Measurements from ENCODE around the gene TRIM29. TPM values are rescaled to one million over a fixed set of nuclear protein-coding genes. Genes with fewer than 3 reads are reported as not detected.

TRIM29 gene
- total RNA-seq, 1 experiment from 2014 or later, result 2.1 TPM

DNA sequence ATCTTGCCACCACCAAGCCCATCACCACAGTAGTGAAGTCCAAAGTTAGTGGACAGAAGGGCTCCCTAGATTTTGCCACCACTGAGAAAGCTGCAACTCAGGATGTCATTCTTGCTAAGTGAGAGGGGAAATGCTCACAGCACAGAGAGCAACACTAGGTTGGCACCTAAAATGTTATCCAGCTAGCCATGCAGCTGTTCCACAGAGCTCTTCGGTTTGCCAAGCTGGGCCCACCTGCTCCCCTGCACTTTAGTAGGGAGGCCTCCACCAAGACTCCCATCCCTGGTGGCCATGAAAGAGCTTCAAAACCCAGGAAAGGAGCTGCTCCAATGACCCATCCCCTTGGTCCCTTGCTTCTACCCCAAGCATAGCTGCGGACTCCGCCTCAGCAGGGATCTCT is 63.8 kb downstream of the TRIM29 start:
- H3K4me3 Mint-ChIP-seq (ENCODE audit: low read depth, unreplicated experiment), result no peak overlapping the region
- DNase-seq, result no peak
- H3K36me3 Mint-ChIP-seq (ENCODE audit: insufficient read depth, unreplicated experiment), result no peaks in the 10 kb centered on the region
- H3K27me3 Mint-ChIP-seq (ENCODE audit: unreplicated experiment), result peaks cover 70% of the 10 kb centered on the region
- no TSS peak for BruUV-seq (replicated peaks)
- H3K9me3 Mint-ChIP-seq (ENCODE audit: low read depth, unreplicated experiment), result no peaks in the 10 kb centered on the region
- no peak overlapping the region for H3K27ac Mint-ChIP-seq (ENCODE audit: unreplicated experiment)
- intact Hi-C loops (cut with micrococcal nuclease; ENCODE audit: unreplicated experiment), result no loop called here
- TF ChIP-seq, protein P1, sequence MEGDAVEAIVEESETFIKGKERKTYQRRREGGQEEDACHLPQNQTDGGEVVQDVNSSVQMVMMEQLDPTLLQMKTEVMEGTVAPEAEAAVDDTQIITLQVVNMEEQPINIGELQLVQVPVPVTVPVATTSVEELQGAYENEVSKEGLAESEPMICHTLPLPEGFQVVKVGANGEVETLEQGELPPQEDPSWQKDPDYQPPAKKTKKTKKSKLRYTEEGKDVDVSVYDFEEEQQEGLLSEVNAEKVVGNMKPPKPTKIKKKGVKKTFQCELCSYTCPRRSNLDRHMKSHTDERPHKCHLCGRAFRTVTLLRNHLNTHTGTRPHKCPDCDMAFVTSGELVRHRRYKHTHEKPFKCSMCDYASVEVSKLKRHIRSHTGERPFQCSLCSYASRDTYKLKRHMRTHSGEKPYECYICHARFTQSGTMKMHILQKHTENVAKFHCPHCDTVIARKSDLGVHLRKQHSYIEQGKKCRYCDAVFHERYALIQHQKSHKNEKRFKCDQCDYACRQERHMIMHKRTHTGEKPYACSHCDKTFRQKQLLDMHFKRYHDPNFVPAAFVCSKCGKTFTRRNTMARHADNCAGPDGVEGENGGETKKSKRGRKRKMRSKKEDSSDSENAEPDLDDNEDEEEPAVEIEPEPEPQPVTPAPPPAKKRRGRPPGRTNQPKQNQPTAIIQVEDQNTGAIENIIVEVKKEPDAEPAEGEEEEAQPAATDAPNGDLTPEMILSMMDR (IDR thresholded peaks at IDR 0.05; ENCODE audit: unreplicated experiment), result no peak
- H3K4me1 Mint-ChIP-seq (ENCODE audit: low read depth, unreplicated experiment), result no peaks in the 10 kb centered on the region
- CTCF ChIA-PET, result no interaction called here

DNA sequence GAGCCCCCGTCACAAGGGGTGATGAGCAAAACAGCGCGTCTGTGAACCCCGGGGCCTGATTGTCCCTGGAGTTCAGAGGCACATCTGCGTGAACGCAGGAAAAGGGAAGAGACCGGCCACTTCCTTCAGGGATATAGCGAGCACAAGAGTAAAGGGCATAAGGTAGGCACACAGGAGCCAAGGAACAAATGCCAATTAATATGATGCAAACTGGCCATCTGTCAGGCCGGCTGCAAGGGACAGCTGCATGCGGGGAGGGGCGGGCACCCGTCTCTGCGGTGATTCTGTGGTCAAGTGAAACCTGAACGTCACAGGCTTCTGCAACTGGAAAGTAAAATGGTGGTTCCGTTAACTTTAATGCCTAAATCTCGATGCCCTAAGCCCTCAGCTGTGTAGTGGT is 64.7 kb downstream of the TRIM29 start:
- no TSS peak for BruUV-seq (replicated peaks)
- no peaks in the 10 kb centered on the region for H3K9me3 Mint-ChIP-seq (ENCODE audit: low read depth, unreplicated experiment)
- no peak overlapping the region for H3K4me3 Mint-ChIP-seq (ENCODE audit: low read depth, unreplicated experiment)
- no peak for DNase-seq
- peaks cover 68% of the 10 kb centered on the region for H3K27me3 Mint-ChIP-seq (ENCODE audit: unreplicated experiment)
- H3K27ac Mint-ChIP-seq (ENCODE audit: unreplicated experiment), result no peak overlapping the region
- TF ChIP-seq, protein P1 (IDR thresholded peaks at IDR 0.05; ENCODE audit: unreplicated experiment), result no peak
- intact Hi-C loops (cut with micrococcal nuclease; ENCODE audit: unreplicated experiment), result no loop called here
- H3K4me1 Mint-ChIP-seq (ENCODE audit: low read depth, unreplicated experiment), result no peaks in the 10 kb centered on the region
- CTCF ChIA-PET, result no interaction called here
- no peaks in the 10 kb centered on the region for H3K36me3 Mint-ChIP-seq (ENCODE audit: insufficient read depth, unreplicated experiment)

DNA sequence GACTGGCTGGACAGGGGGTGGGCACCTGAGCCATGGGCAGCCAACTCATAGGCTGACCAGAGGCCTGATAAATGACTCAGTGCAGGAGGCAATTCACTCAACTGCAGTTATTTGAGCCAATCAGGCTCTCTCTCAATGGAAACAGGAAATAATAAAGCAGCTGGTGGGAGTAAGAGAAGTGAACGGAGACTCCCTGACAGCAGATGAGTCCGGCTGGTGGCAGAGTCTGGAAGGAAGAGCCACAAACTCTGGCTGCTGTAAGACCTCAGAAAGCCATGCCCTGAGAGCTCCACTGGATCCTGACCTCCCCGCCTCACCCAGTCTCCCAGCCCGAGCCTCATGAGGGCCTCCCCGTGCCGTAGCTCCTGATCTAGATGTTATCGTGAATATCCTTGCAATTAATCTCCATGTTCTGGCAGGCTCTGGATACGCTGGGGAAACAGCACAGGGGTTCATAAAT is 69.8 kb downstream of the TRIM29 start:
- Mint-ChIP-seq H3K27me3 (ENCODE audit: unreplicated experiment) (peaks cover 66% of the 10 kb centered on the region), H3K27ac (ENCODE audit: unreplicated experiment) (no peak overlapping the region), H3K36me3 (ENCODE audit: insufficient read depth, unreplicated experiment) (no peaks in the 10 kb centered on the region), H3K4me1 (ENCODE audit: low read depth, unreplicated experiment) (no peaks in the 10 kb centered on the region), H3K9me3 (ENCODE audit: low read depth, unreplicated experiment) (no peaks in the 10 kb centered on the region), H3K4me3 (ENCODE audit: low read depth, unreplicated experiment) (no peak overlapping the region)
- CTCF ChIA-PET, result no interaction called here
- DNase-seq, result no peak
- BruUV-seq (replicated peaks), result no TSS peak
- intact Hi-C loops (cut with micrococcal nuclease; ENCODE audit: unreplicated experiment), result no loop called here
- TF ChIP-seq, protein P1 (IDR thresholded peaks at IDR 0.05; ENCODE audit: unreplicated experiment), result no peak

DNA sequence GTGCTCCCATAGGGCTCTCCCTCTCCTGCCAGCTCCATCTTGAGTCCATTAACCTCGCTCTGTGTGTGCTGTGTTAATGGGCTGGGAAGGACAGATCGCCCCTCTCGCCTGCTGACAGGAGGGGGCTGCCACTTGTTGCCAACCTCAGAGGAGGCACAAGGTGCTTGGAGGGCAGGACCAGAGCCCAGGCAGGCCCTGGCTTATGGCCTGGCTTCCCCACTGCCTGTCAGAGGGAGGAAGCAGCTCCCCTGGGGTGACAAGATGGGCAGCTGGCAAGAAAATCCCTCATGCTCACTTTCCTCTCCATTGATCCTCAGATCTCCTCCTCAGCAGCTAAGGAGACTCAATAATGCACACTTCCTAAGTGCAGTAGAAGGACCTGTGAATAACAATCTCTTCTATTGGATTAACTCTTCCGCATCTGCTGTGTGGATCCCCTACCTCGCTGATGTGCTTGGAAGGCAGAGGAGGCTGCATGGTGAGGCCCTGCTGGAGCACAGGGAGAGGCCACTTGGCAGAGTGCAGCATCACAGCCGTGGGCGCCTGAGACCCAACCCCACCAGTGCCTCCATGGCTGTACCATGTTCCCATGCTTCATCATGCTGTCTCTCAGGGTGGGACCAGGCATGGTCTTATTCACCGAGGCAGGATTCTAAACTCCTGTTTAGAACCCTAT is 70.3 kb downstream of the TRIM29 start:
- H3K4me1 Mint-ChIP-seq (ENCODE audit: low read depth, unreplicated experiment), result no peaks in the 10 kb centered on the region
- intact Hi-C loops (cut with micrococcal nuclease; ENCODE audit: unreplicated experiment), result no loop called here
- H3K4me3 Mint-ChIP-seq (ENCODE audit: low read depth, unreplicated experiment), result no peak overlapping the region
- TF ChIP-seq, protein P1 (IDR thresholded peaks at IDR 0.05; ENCODE audit: unreplicated experiment), result no peak
- H3K27me3 Mint-ChIP-seq (ENCODE audit: unreplicated experiment), result peaks cover 61% of the 10 kb centered on the region
- no peak overlapping the region for H3K27ac Mint-ChIP-seq (ENCODE audit: unreplicated experiment)
- BruUV-seq (replicated peaks), result no TSS peak
- DNase-seq, result no peak
- H3K36me3 Mint-ChIP-seq (ENCODE audit: insufficient read depth, unreplicated experiment), result no peaks in the 10 kb centered on the region
- no peaks in the 10 kb centered on the region for H3K9me3 Mint-ChIP-seq (ENCODE audit: low read depth, unreplicated experiment)
- CTCF ChIA-PET, result no interaction called here
